Measurements from ENCODE around the gene WDR47.
A peak's percentile ranks its signal among the peaks of the same experiment; 100 is the strongest.

The WDR47 gene

DNA sequence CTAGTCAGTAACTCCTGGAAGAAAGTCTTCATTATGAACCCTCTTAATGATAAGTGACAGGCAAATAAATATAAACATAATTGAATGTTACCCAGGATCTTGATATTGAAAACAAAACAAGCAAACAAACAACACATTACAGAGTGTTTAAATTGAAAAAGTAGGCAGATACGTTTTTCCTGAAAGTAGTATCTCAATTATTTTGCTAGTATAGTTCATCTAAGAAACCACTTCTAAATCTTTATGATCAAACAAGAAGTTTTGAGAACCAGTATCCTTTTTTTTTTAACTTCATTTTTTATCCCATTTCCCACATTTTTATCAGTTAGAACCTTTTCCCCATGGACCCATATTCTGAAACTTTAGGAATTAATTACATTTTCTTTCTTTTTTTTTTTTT is 3.7 kb upstream of the WDR47 start:
- no peak overlapping the region for H3K4me3 ChIP-seq (ENCODE audit: low read length)
- no peaks in the 10 kb centered on the region for H3K9me3 ChIP-seq (ENCODE audit: control insufficient read depth, insufficient read depth, low read length)
- peaks cover 8% of the 10 kb centered on the region for H3K4me1 ChIP-seq (ENCODE audit: control insufficient read depth, low read length)
- no peaks in the 10 kb centered on the region for H3K9me2 ChIP-seq (replicated peaks; ENCODE audit: control insufficient read depth, low read length)
- H3K4me2 ChIP-seq (ENCODE audit: low read length), result no peak overlapping the region
- H3K79me2 ChIP-seq (ENCODE audit: control insufficient read depth, low read length), result peaks cover 12% of the 10 kb centered on the region
- peaks cover 9% of the 10 kb centered on the region for H3K27me3 ChIP-seq (ENCODE audit: control insufficient read depth, low read length)
- H3K27ac ChIP-seq (ENCODE audit: low read depth, low read length), result no peak overlapping the region
- no peaks in the 10 kb centered on the region for H4K20me1 ChIP-seq (ENCODE audit: control insufficient read depth, insufficient read depth, low read depth, low read length)
- TF ChIP-seq, protein P1, sequence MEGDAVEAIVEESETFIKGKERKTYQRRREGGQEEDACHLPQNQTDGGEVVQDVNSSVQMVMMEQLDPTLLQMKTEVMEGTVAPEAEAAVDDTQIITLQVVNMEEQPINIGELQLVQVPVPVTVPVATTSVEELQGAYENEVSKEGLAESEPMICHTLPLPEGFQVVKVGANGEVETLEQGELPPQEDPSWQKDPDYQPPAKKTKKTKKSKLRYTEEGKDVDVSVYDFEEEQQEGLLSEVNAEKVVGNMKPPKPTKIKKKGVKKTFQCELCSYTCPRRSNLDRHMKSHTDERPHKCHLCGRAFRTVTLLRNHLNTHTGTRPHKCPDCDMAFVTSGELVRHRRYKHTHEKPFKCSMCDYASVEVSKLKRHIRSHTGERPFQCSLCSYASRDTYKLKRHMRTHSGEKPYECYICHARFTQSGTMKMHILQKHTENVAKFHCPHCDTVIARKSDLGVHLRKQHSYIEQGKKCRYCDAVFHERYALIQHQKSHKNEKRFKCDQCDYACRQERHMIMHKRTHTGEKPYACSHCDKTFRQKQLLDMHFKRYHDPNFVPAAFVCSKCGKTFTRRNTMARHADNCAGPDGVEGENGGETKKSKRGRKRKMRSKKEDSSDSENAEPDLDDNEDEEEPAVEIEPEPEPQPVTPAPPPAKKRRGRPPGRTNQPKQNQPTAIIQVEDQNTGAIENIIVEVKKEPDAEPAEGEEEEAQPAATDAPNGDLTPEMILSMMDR (IDR thresholded peaks at IDR 0.05; ENCODE audit: low read depth, low read length, poor library complexity, severe bottlenecking), result no peak
- no peak for TF ChIP-seq EZH2phosphoT487 (IDR thresholded peaks at IDR 0.05; ENCODE audit: borderline replicate concordance, low read length)
- 0 out of 2 replicates have a peak, but pooled peaks cover 4% of the 10 kb centered on the region for H3K36me3 ChIP-seq (ENCODE audit: control insufficient read depth, low read length)
- no peaks in the 10 kb centered on the region for H3F3A ChIP-seq (ENCODE audit: control insufficient read depth, insufficient read depth)

DNA sequence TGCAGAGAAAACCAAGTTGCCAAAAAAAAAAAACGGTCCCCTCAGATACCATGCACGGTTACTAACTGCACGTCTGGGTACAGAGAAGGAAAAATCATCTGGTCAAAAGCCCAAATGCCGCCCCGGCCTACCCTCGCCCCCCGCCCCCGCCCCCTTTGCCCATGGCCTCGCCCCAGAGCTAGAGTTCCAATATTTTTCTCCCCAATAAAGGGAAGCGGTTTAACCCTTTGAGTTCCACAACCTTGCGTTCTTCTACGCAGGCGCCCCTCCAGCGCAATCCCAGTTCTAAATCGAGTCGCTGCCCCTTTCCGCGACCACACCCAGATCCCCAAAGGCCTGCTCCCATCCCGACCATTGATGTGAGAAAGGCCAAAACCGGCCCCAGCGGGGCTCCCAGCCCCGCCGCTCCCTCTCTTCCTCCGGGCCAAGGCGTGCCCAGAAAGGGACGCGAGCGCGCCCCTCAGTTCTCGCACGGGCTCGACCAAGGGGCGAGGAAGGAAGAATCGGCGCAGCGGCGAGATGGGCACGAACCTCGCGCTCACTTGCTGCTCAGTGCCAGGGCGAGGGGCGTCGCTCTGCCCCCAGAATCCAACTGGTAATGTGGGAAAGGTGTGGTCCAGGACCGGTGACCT is 797 bp downstream of the WDR47 start:
- Histone ChIP-seq H4K20me1 (ENCODE audit: control insufficient read depth, insufficient read depth, low read depth, low read length) (no peaks in the 10 kb centered on the region), H3K4me3 (ENCODE audit: low read length) (peak overlapping the region; percentile 98), H3K27me3 (ENCODE audit: control insufficient read depth, low read length) (no peaks in the 10 kb centered on the region), H3K27ac (ENCODE audit: low read depth, low read length) (peak overlapping the region; percentile 48), H3F3A (ENCODE audit: control insufficient read depth, insufficient read depth) (peaks cover 3% of the 10 kb centered on the region; the same call in 1 of the 2 replicates), H3K79me2 (ENCODE audit: control insufficient read depth, low read length) (peaks cover 43% of the 10 kb centered on the region), H3K4me1 (ENCODE audit: control insufficient read depth, low read length) (peaks cover 17% of the 10 kb centered on the region), H3K4me2 (ENCODE audit: low read length) (peak overlapping the region; percentile 85), H3K9me3 (ENCODE audit: control insufficient read depth, insufficient read depth, low read length) (no peaks in the 10 kb centered on the region), H3K9me2 (replicated peaks; ENCODE audit: control insufficient read depth, low read length) (no peaks in the 10 kb centered on the region), H3K36me3 (ENCODE audit: control insufficient read depth, low read length) (0 out of 2 replicates have a peak, but pooled peaks cover 4% of the 10 kb centered on the region)
- no peak for TF ChIP-seq EZH2phosphoT487 (IDR thresholded peaks at IDR 0.05; ENCODE audit: borderline replicate concordance, low read length)
- TF ChIP-seq, protein P1 (IDR thresholded peaks at IDR 0.05; ENCODE audit: low read depth, low read length, poor library complexity, severe bottlenecking), result peak; percentile 31

DNA sequence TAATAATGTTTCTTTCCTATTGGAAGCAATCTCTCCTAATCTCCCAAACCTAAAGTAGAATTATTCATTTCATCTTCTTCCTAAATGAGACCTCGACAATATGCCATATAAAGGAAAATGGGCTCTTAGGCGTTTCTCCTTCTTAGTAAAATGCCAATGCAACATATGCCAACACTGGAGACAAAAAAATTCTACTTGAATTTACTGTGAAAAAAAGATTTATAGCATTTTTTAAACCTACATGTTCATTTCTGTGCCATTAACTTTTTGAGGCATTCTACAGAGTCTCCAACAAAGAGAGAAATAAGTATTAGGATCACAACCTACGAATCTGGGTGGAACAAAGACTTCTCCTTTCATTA is 1.3 kb downstream of the WDR47 start:
- Histone ChIP-seq H3K27ac (ENCODE audit: low read depth, low read length) (no peak overlapping the region), H3F3A (ENCODE audit: control insufficient read depth, insufficient read depth) (peaks cover 3% of the 10 kb centered on the region; the same call in 1 of the 2 replicates), H3K9me3 (ENCODE audit: control insufficient read depth, insufficient read depth, low read length) (no peaks in the 10 kb centered on the region), H3K36me3 (ENCODE audit: control insufficient read depth, low read length) (0 out of 2 replicates have a peak, but pooled peaks cover 4% of the 10 kb centered on the region), H3K9me2 (replicated peaks; ENCODE audit: control insufficient read depth, low read length) (no peaks in the 10 kb centered on the region), H3K79me2 (ENCODE audit: control insufficient read depth, low read length) (peaks cover 48% of the 10 kb centered on the region), H3K4me1 (ENCODE audit: control insufficient read depth, low read length) (peaks cover 17% of the 10 kb centered on the region), H3K27me3 (ENCODE audit: control insufficient read depth, low read length) (no peaks in the 10 kb centered on the region), H3K4me2 (ENCODE audit: low read length) (peak overlapping the region; percentile 85), H4K20me1 (ENCODE audit: control insufficient read depth, insufficient read depth, low read depth, low read length) (no peaks in the 10 kb centered on the region), H3K4me3 (ENCODE audit: low read length) (peak overlapping the region; percentile 98)
- no peak for TF ChIP-seq EZH2phosphoT487 (IDR thresholded peaks at IDR 0.05; ENCODE audit: borderline replicate concordance, low read length)
- TF ChIP-seq, protein P1 (IDR thresholded peaks at IDR 0.05; ENCODE audit: low read depth, low read length, poor library complexity, severe bottlenecking), result no peak

Measured in DOHH2 (cell line).